ENCODE measurements around the gene HIPK2. TPM values are rescaled to one million over a fixed set of nuclear protein-coding genes. Genes with fewer than 3 reads are reported as not detected.
A peak's percentile ranks its signal among the peaks of the same experiment; 100 is the strongest.

Gene HIPK2
- total RNA-seq, 4 donors from 2014 or later, result 16.6 to 60.2 (median 35.1) TPM

- H3K36me3 ChIP-seq, result no peaks in the 10 kb centered on the region
- peak overlapping the region in 1 of 4 donors; percentile 40 for H3K27ac ChIP-seq
- H3K4me1 ChIP-seq, result peaks cover 0 to 18% (median 9%) of the 10 kb centered on the region in 4 donors
- H3K9me3 ChIP-seq, result no peaks in the 10 kb centered on the region
- peak in 1 of 3 donors; percentile 28 for DNase-seq
- no peaks in the 10 kb centered on the region for H3K27me3 ChIP-seq
- TF ChIP-seq, protein P1, sequence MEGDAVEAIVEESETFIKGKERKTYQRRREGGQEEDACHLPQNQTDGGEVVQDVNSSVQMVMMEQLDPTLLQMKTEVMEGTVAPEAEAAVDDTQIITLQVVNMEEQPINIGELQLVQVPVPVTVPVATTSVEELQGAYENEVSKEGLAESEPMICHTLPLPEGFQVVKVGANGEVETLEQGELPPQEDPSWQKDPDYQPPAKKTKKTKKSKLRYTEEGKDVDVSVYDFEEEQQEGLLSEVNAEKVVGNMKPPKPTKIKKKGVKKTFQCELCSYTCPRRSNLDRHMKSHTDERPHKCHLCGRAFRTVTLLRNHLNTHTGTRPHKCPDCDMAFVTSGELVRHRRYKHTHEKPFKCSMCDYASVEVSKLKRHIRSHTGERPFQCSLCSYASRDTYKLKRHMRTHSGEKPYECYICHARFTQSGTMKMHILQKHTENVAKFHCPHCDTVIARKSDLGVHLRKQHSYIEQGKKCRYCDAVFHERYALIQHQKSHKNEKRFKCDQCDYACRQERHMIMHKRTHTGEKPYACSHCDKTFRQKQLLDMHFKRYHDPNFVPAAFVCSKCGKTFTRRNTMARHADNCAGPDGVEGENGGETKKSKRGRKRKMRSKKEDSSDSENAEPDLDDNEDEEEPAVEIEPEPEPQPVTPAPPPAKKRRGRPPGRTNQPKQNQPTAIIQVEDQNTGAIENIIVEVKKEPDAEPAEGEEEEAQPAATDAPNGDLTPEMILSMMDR (IDR thresholded peaks at IDR 0.05), result no peak
- TF ChIP-seq POLR2A (IDR thresholded peaks at IDR 0.05), result no peak
- H3K4me3 ChIP-seq, result no peak overlapping the region
Observed at GRCh38 chr7:139650429-139651100, 127.2 kb downstream of the HIPK2 start.

DNA sequence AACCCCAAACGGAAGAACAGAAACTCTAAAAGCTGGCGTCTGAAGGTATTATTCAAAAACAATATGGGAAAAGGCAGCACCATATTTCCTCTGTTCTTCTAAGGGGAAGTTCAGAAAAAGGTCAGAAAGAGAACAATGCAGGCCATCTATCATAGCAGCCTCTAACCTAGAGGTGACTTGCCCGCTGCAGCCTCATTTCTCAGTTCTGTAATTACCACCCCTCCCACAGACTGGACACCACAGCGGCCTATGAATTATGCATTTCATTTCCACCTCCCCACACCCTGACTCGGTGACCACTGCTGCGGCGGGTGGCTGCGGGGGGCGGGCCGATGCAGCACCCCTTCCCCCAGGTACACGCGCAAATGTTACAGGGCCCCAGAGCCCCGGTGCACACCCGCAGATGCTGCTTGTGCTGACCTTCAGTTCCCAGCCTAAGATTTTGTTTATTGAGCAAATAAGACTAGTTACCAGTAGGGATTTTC is 128.8 kb downstream of the HIPK2 start:
- Histone ChIP-seq H3K4me1 (peaks cover 0 to 18% (median 9%) of the 10 kb centered on the region in 4 donors), H3K27ac (peak overlapping the region; percentile 62 to 80 (median 66)), H3K27me3 (no peaks in the 10 kb centered on the region), H3K4me3 (peak overlapping the region in 1 of 4 donors; percentile 9), H3K9me3 (no peaks in the 10 kb centered on the region), H3K36me3 (no peaks in the 10 kb centered on the region)
- TF ChIP-seq, protein P1 (IDR thresholded peaks at IDR 0.05), result no peak
- TF ChIP-seq POLR2A (IDR thresholded peaks at IDR 0.05), result no peak
- DNase-seq, result peak in 2 of 3 donors; percentile 57 to 68

DNA sequence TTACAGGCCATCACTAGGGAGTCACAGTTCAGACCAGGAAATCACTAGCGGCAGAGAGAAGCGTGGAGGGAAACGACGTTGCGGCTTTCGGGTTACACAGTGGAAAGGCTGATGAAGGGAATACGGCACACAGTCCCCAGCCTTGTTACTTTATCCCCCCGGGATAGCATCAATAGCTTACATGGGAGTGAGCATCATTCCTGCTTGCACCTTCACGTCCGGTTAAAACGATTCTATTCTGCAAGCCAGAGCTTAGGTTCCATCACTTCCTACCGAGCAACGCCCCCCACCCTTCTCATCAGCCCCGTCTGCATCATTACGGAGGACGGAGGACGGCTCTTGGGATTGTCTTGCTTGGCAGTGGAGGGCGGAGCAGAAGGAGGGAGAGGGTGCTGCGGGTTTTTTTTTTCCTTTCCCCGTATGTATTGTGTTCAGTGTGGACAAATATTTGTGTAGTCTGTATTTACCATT is 129.4 kb downstream of the HIPK2 start:
- no peaks in the 10 kb centered on the region for H3K36me3 ChIP-seq
- peak overlapping the region; percentile 62 to 80 (median 66) for H3K27ac ChIP-seq
- no peaks in the 10 kb centered on the region for H3K27me3 ChIP-seq
- H3K4me1 ChIP-seq, result peaks cover 0 to 18% (median 9%) of the 10 kb centered on the region in 4 donors
- peak overlapping the region in 1 of 4 donors; percentile 9 for H3K4me3 ChIP-seq
- peak in 1 of 3 donors; percentile 40 for DNase-seq
- H3K9me3 ChIP-seq, result no peaks in the 10 kb centered on the region
- TF ChIP-seq, protein P1 (IDR thresholded peaks at IDR 0.05), result no peak
- no peak for TF ChIP-seq POLR2A (IDR thresholded peaks at IDR 0.05)

GRCh38 chr7:139647814-139648390 is 129.9 kb downstream of the HIPK2 start:
- no peaks in the 10 kb centered on the region for H3K27me3 ChIP-seq
- no peaks in the 10 kb centered on the region for H3K9me3 ChIP-seq
- H3K36me3 ChIP-seq, result no peaks in the 10 kb centered on the region
- no peak overlapping the region for H3K4me3 ChIP-seq
- H3K27ac ChIP-seq, result peak overlapping the region; percentile 62 to 80 (median 66)
- DNase-seq, result no peak
- peaks cover 0 to 18% (median 9%) of the 10 kb centered on the region in 4 donors for H3K4me1 ChIP-seq
- TF ChIP-seq, protein P1 (IDR thresholded peaks at IDR 0.05), result no peak
- TF ChIP-seq POLR2A (IDR thresholded peaks at IDR 0.05), result no peak

GRCh38 chr7:139647085-139647484 is 130.7 kb downstream of the HIPK2 start:
- H3K27ac ChIP-seq, result peak overlapping the region in 2 of 4 donors; percentile 63 to 80
- TF ChIP-seq POLR2A (IDR thresholded peaks at IDR 0.05), result no peak
- TF ChIP-seq, protein P1 (IDR thresholded peaks at IDR 0.05), result no peak
- no peak overlapping the region for H3K4me3 ChIP-seq

More at GRCh38 chr7:139647085-139647484, 130.7 kb downstream of the HIPK2 start:
- H3K4me1 ChIP-seq, result peaks cover 0 to 21% (median 10%) of the 10 kb centered on the region in 4 donors
- no peaks in the 10 kb centered on the region for H3K9me3 ChIP-seq
- peaks cover 0 to 7% (median 0%) of the 10 kb centered on the region in 3 donors for H3K36me3 ChIP-seq
- peak in 1 of 3 donors; percentile 33 for DNase-seq
- no peaks in the 10 kb centered on the region for H3K27me3 ChIP-seq
